ENCODE results near the gene GARIN1A.

The GARIN1A gene

DNA sequence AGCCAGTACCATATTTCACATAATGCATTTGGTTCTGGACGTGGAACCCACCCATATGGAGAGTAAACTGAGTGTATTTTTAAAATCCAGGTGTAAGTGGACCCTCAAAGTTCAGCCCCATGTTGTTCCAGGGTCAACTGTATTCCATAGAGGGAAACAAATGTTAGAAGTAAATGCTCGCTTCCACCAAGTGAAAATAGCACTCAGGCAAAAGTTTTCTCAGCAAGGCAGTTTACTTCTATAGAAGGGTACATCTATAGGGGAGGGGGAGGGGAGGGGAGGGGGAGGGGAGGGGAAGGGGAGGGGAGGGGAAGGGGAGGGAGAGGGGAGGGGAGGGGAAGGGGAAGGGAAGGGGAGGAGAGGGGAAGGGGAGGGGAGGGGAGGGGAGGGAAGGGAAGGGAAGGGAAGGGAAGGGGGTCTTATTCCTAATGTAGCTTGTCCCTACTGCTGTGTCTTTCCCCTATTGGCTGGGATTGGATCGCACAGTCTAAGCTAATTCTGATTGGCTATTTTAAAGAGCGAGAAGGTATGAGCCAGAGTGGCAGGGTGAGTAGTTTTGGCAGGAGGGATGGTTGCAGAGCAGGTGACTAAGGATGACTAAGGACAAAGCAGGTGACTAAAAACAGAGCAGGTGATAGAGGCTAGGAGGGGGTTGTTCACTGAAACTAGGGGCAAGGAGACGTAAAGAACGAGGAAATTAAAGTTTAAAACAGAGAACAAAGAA is 29.1 kb downstream of the GARIN1A start:
- no peak overlapping the region for H2AFZ ChIP-seq (ENCODE audit: low read length)

DNA sequence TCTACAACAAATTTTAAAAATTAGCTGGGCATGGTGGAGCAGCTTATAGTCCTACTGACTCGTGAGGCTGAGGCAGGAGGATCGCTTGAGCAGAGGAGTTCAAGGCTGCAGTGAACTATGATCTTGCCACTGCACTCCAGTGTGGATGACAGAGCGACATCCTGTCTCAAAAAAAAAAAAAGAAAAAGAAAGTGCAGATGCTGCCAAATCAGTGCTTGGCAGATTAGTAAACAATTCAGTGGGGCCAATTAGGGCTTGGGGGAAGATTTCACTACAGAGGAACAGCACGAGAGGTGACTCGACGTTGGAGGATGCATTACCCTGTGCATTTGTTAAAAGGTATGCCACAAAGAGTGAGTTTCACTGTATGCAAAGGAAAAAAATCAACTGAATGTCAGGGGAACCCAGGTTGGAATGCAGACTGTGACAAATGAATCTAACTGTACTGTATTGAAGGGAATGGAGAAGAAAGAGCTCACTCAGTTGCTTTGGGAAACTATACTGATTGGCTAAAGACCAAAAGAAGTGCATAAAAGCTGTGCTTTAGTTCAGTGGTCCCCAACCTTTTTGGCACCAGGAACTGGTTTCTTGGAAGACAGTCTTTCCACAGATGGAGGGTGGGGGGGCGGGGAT is 31.6 kb downstream of the GARIN1A start:
- H3K4me1 ChIP-seq (ENCODE audit: low read length): no peaks in the 10 kb centered on the region
- no peak overlapping the region for H3K27ac ChIP-seq (ENCODE audit: low read length)
- TF ChIP-seq EZH2phosphoT487 (IDR thresholded peaks at IDR 0.05; ENCODE audit: low read length) (no peak), EZH2 (optimal IDR thresholded peaks at IDR 0.05; ENCODE audit: low read depth, low read length) (no peak)
- TF ChIP-seq, protein P1, sequence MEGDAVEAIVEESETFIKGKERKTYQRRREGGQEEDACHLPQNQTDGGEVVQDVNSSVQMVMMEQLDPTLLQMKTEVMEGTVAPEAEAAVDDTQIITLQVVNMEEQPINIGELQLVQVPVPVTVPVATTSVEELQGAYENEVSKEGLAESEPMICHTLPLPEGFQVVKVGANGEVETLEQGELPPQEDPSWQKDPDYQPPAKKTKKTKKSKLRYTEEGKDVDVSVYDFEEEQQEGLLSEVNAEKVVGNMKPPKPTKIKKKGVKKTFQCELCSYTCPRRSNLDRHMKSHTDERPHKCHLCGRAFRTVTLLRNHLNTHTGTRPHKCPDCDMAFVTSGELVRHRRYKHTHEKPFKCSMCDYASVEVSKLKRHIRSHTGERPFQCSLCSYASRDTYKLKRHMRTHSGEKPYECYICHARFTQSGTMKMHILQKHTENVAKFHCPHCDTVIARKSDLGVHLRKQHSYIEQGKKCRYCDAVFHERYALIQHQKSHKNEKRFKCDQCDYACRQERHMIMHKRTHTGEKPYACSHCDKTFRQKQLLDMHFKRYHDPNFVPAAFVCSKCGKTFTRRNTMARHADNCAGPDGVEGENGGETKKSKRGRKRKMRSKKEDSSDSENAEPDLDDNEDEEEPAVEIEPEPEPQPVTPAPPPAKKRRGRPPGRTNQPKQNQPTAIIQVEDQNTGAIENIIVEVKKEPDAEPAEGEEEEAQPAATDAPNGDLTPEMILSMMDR (IDR thresholded peaks at IDR 0.05; ENCODE audit: low read length): no peak
- no peaks in the 10 kb centered on the region for H3F3A ChIP-seq (ENCODE audit: insufficient read depth, low read length)
- no peak for DNase-seq
- no peaks in the 10 kb centered on the region for H3K36me3 ChIP-seq (replicated peaks; ENCODE audit: insufficient read depth, low read length)
- no peaks in the 10 kb centered on the region for H3K9me3 ChIP-seq (replicated peaks; ENCODE audit: insufficient read depth, low read length)
- no peak overlapping the region for H3K4me3 ChIP-seq (ENCODE audit: low read length)
- H3K9ac ChIP-seq (ENCODE audit: low read length): no peak overlapping the region
- no peaks in the 10 kb centered on the region for H3K27me3 ChIP-seq (replicated peaks; ENCODE audit: insufficient read depth, low read length)
- H3K4me2 ChIP-seq (ENCODE audit: low read depth, low read length): no peak overlapping the region
- H3K9me2 ChIP-seq (replicated peaks; ENCODE audit: insufficient read depth, low read length): no peaks in the 10 kb centered on the region
- no peaks in the 10 kb centered on the region for H4K20me1 ChIP-seq (ENCODE audit: insufficient read depth, low read length)
- no peak overlapping the region for H2AFZ ChIP-seq (ENCODE audit: low read length)
- H3K79me2 ChIP-seq (ENCODE audit: low read length): no peaks in the 10 kb centered on the region

More for the DNA sequence above, 29.1 kb downstream of the GARIN1A start:
- no peaks in the 10 kb centered on the region for H3K9me2 ChIP-seq (replicated peaks; ENCODE audit: insufficient read depth, low read length)
- no peaks in the 10 kb centered on the region for H3K9me3 ChIP-seq (replicated peaks; ENCODE audit: insufficient read depth, low read length)
- no peaks in the 10 kb centered on the region for H3K36me3 ChIP-seq (replicated peaks; ENCODE audit: insufficient read depth, low read length)
- H3F3A ChIP-seq (ENCODE audit: insufficient read depth, low read length): no peaks in the 10 kb centered on the region
- no peaks in the 10 kb centered on the region for H3K79me2 ChIP-seq (ENCODE audit: low read length)
- no peak overlapping the region for H3K4me3 ChIP-seq (ENCODE audit: low read length)
- no peak overlapping the region for H3K4me2 ChIP-seq (ENCODE audit: low read depth, low read length)
- H4K20me1 ChIP-seq (ENCODE audit: insufficient read depth, low read length): no peaks in the 10 kb centered on the region
- TF ChIP-seq, protein P1 (IDR thresholded peaks at IDR 0.05; ENCODE audit: low read length): no peak
- TF ChIP-seq EZH2phosphoT487 (IDR thresholded peaks at IDR 0.05; ENCODE audit: low read length): no peak
- no peak for TF ChIP-seq EZH2 (optimal IDR thresholded peaks at IDR 0.05; ENCODE audit: low read depth, low read length)
- H3K9ac ChIP-seq (ENCODE audit: low read length): no peak overlapping the region
- no peaks in the 10 kb centered on the region for H3K4me1 ChIP-seq (ENCODE audit: low read length)
- H3K27me3 ChIP-seq (replicated peaks; ENCODE audit: insufficient read depth, low read length): no peaks in the 10 kb centered on the region
- no peak for DNase-seq
- H3K27ac ChIP-seq (ENCODE audit: low read length): no peak overlapping the region

DNA sequence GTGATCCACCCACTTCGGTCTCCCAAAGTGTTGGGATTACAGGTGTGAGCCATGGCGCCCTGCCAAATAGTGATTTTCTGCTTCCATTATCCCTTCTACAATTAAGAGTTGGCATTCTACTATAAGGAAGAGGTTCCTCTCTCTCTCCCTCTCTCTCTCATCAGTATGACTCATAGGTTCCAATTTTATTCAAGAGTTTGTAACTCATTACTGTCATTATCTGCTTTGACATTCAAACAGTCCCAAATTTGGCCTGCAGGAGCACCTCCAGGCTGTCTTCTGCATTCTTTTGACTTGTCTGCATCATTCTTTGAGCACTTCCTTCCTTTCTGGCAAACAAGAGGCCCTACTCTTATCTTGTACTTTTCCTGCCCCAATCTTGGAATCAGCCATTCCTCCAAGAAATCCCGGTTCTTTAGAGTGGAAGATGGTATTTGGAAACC is 33.8 kb downstream of the GARIN1A start:
- TF ChIP-seq, protein P1 (IDR thresholded peaks at IDR 0.05; ENCODE audit: low read length): no peak
- TF ChIP-seq EZH2 (optimal IDR thresholded peaks at IDR 0.05; ENCODE audit: low read depth, low read length): no peak
- TF ChIP-seq EZH2phosphoT487 (IDR thresholded peaks at IDR 0.05; ENCODE audit: low read length): no peak
- Histone ChIP-seq H3K9me3 (replicated peaks; ENCODE audit: insufficient read depth, low read length) (no peaks in the 10 kb centered on the region), H3K9me2 (replicated peaks; ENCODE audit: insufficient read depth, low read length) (no peaks in the 10 kb centered on the region), H3K79me2 (ENCODE audit: low read length) (no peaks in the 10 kb centered on the region), H3K4me1 (ENCODE audit: low read length) (no peaks in the 10 kb centered on the region), H3K27ac (ENCODE audit: low read length) (no peak overlapping the region), H3K27me3 (replicated peaks; ENCODE audit: insufficient read depth, low read length) (no peaks in the 10 kb centered on the region), H3K4me2 (ENCODE audit: low read depth, low read length) (no peak overlapping the region), H4K20me1 (ENCODE audit: insufficient read depth, low read length) (no peaks in the 10 kb centered on the region), H3K36me3 (replicated peaks; ENCODE audit: insufficient read depth, low read length) (no peaks in the 10 kb centered on the region), H3K4me3 (ENCODE audit: low read length) (no peak overlapping the region), H3K9ac (ENCODE audit: low read length) (no peak overlapping the region), H3F3A (ENCODE audit: insufficient read depth, low read length) (no peaks in the 10 kb centered on the region), H2AFZ (ENCODE audit: low read length) (no peak overlapping the region)
- no peak for DNase-seq
